HCEC 1CT (cell line): ENCODE results near the gene USF1.

Experiments
- DNase-seq: peaks from one replicate; pipeline ENCODE4 v3.0.0-alpha.2; 2017

USF1 gene

GRCh38 chr1:161045736-161046604 lies at the start of gene USF1:
TSS of gene USF1 (minus strand) at chr1:161045977. CDS start at chr1:161043275, 2,702 bp downstream.
- peak; percentile 95 for DNase-seq

GRCh38 chr1:161095230-161095629 lies 49.5 kb upstream of the USF1 start:
- DNase-seq = no peak

DNA sequence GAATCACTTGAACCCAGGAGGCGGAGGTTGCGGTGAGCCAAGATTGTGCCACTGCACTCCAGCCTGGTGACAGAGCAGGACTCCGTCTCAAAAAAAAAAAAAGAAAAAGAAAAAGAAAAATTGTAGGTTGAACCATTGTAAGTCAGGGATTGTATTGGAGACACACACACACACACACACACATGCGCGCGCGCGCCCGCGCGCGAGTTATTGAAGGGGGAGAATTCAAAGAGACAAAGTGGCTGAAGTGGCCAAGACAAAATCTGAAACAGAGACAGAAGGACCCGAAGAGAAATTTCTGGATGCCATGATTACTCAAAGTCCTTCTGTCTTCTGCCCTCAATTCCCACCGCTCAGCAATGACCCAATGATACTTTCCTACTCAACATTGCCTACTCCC lies 48.7 kb upstream of the USF1 start:
- DNase-seq = no peak

DNA sequence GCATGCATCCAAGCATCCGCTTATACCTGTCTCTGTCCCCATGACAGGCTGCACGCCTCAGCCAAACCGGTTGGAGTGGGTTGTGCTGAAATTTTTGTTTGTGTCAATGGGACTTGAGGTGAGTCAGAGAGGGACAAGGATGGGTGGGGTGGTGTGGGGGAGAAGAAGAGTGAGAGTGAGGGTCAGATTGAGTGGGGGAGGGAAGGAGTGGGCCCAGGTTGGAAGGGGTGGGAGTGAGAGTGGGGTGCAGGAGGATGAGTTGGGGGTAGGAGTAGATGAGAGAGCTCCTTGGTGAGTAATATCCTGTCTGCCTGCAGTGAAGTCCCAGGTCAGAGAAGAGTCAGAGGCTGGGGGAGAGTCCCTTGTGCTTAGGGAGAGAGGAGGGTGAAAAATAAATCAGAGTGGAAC lies 46.8 kb upstream of the USF1 start:
- DNase-seq = peak; percentile 50

GRCh38 chr1:161091796-161092507 lies 46.2 kb upstream of the USF1 start:
- no peak for DNase-seq

- no peak for DNase-seq
Measured at GRCh38 chr1:161091093-161091492, 45.3 kb upstream of the USF1 start.

DNA sequence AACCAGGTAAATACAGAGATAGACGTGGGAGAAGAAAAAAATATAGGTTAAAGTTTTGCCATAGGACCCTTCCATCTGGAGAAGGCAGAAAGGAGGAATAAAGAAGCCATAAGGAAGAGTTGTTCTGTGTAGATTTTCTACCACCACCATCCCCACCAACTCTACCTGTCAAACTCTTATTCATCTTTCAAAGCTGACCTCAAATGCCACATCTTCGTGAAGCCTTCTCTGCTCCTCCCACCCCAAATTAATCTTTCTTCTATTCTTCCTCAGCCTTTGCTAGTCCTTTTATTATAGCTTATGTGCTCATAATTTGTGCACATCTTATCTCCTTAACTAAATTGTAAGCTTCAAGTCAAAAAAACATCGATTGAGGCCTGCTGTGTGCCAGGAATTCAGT lies 44.8 kb upstream of the USF1 start:
- no peak for DNase-seq

- no peak for DNase-seq
Measured at GRCh38 chr1:161089938-161090337, 44.2 kb upstream of the USF1 start.

DNA sequence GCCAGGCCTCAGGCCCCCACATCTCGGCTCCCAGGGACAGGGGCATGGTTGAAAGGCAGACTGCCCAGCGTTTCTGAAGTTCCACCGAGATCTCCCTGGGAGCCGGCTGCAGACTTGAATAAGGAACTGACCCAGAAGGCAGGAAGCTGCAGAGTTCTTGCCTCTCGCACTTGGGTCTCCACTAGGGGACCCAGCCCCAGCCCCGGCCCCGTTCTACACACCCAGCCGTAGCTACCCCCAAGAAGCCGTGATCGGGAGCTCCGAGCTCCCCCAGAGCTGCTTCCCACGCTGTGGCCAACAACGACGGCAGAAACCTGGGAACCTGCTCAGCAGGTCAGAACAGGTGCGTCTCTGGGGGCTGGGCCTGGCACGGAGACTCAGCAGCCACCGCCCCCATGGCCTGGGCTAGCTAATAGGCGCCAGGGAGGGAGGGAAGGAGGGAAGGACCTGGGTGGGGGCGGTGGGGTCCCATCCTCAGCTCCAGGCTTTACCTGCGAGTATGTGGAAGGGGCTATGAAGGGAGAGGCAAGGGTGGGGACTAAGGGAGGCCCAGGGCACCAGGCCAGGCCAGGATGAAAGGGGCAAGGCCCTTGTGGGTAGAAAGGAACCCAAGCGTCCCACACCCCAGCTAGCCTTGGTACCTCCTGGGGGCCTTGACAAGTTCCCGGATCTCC lies 43.6 kb upstream of the USF1 start, which contains the start of gene NECTIN4:
NECTIN4 (minus strand) TSS at position 308 of the 674 bp plus-strand sequence; CDS start at position 46, 262 bp downstream.
- DNase-seq = no peak

- DNase-seq = peak; percentile 75
Measured at GRCh38 chr1:161088587-161089110, 42.9 kb upstream of the USF1 start.

- DNase-seq = no peak
Measured at GRCh38 chr1:161086457-161086856, 40.7 kb upstream of the USF1 start.

GRCh38 chr1:161085165-161085564 lies 39.4 kb upstream of the USF1 start:
- DNase-seq = no peak

DNA sequence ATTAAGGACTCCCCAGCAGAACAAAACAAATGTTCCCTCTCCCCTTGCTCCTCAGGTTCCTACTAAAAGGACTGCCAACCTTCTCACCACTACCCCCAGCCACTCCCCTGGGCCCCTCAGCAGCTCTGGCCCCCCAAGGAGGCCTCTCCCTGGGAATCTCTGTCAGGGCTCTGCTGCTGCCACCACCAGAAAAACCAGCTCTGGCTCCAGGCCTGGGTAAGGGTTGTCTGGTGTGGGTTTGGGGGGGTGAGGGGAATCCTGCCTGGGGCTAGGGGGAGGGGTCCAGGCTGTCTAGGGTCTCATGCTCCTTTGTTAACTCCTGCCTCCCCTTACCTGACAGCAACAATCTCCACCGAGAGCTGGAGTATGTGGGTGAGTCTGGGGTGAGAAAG lies 38.8 kb upstream of the USF1 start:
- no peak for DNase-seq

GRCh38 chr1:161083748-161084596 lies 38.2 kb upstream of the USF1 start:
- peak; percentile 4 for DNase-seq

- DNase-seq = peak; percentile 95
Measured at GRCh38 chr1:161082996-161083747, 37.4 kb upstream of the USF1 start.

DNA sequence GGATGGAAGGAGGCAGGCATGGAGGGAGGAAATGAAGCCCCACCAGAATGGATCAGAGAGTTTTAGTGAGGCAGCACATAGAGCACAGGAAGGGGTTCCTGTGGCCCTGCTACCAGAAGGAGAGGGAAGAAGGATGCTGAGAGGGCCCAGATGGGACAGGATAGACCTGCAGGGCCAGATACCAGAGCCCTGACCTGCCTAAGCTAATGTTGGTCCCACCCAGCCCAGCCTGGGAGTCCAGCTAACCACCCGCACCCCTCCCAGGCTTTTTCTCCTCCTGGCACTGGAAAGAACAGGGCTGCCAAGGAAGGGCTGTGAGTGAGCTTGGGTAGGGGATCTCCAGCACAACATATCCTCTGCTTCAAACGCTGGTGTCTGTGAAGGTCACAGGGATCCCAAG lies 36.7 kb upstream of the USF1 start:
- DNase-seq = no peak

DNA sequence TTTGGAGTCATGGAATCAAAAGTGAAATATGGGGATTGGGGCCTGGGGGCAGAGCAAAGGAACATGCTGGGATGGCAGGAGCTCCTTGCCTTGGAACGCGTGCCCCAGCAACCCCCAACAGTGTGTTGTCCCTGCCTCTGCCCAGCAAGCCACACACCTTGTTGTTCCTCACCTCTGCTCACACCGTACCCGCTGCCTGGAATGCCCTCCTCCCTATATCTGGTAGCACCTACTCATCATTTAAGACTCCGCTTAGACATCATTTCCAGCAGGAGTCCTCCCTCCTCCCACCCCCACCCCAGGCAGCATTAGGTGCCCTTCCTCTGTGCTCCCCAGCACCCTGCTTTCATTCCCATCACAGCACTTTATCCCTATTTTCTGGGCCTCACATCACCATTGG lies 35.7 kb upstream of the USF1 start:
- DNase-seq = no peak

DNA sequence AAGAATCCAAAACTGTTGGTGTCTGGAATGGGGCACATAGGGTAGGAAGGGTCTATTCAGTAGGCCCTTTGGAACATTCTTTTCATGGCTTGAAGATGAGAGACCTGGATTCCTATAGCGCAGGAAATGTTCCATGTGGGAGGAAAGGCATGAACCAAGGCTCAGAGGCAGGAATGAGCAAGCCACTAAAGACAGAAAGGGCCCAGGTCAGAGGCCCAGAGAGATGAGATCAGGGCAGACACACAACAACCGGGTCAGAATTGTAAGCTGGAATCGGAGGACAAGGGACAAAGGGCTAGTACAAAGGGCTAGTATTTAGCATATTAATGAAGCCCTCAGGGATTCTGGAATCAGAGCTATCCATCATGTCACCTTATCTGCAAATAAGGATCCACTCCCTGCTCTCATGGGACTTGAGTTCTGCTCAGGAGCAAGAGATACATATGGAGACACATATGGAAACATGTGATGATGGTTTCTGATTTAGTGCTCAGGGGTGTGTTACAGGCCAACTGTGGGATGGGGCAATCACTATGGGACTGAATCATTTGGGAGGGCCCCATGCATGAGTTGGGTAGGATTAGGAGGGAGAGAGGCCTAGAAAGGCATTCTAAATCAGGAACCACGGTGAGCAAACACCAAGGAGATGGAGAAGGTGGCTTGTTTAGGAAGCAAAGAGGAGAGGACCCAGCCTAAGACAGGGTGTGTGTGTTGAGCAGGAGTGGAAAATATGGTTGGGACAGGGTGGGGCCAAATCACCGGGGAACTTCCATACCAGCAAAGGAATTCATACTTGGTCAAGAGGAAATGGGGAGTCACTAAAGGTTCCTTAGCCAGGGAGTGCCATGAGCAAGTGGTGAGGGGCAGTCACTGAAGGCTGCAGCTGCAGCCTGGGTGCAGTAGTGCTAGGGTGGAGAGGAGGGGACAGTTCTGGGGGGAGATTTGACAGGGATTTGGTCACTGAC lies 34.9 kb upstream of the USF1 start:
- DNase-seq = peak; percentile 44

DNA sequence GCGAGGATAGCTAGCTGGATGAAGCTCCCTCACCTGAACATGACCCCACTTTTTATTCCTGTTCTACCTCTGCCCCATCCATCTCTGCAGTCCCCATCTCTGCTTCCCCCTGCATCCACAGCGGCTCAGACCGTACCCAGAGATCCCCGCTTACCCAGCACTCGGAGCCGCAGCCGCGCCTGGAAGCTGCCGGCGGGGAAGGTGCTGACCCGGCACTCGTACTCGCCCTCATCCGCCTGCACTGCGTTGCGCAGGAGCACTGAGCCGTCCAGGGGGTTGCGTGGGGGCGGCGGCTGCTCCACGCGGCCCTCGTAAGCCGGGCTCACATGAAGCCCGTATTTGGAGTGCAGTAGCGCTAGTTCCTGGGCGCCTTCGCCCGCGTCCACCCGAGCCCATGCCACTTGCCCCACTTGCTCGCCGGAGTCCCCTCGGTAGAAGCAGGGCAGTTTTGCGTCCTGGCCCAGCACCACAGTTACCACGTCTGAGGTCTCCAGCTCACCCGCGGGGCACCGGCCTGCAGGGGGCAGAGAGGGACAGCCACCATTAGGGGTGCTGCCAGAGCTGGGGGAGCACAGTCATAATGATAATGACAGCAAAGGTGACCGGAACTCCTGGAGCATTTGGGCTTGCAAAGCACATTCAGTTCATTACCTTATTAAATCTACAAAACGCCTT lies 33.8 kb upstream of the USF1 start:
- DNase-seq = no peak

- DNase-seq = no peak
Measured at GRCh38 chr1:161077426-161077825, 31.6 kb upstream of the USF1 start.
